ENCODE results near the gene ARHGEF12. TPM values are rescaled to one million over a fixed set of nuclear protein-coding genes. Genes with fewer than 3 reads are reported as not detected.

ARHGEF12 gene
- total and polyA plus RNA-seq, 2 experiments from 2014 or later = 9.0 to 38.9 TPM

- H3K4me3 Mint-ChIP-seq = no peak overlapping the region
- Histone ChIP-seq H3K27ac (ENCODE audit: low read depth) (no peak overlapping the region), H3F3A (replicated peaks; ENCODE audit: low read depth) (no peaks in the 10 kb centered on the region), H3K36me3 (ENCODE audit: insufficient read depth) (no peaks in the 10 kb centered on the region), H2AFZ (peak overlapping the region; percentile 91), H3K9me2 (ENCODE audit: insufficient read depth) (no peaks in the 10 kb centered on the region), H3K4me3 (no peak overlapping the region), H4K20me1 (replicated peaks; ENCODE audit: insufficient read depth) (no peaks in the 10 kb centered on the region), H3K79me2 (replicated peaks; ENCODE audit: insufficient read depth) (no peaks in the 10 kb centered on the region), H3K4me1 (ENCODE audit: insufficient read depth) (peaks cover 4% of the 10 kb centered on the region), H3K4me2 (no peak overlapping the region), H3K27me3 (ENCODE audit: insufficient read depth) (no peaks in the 10 kb centered on the region)
- H3K27me3 Mint-ChIP-seq (ENCODE audit: insufficient read depth, low read depth, poor library complexity) = no peaks in the 10 kb centered on the region
- no peak for TF ChIP-seq STAT1 (IDR thresholded peaks at IDR 0.05; ENCODE audit: unreplicated experiment)
- no peak for TF ChIP-seq CREB1 (CRISPR knock-in tag; IDR thresholded peaks at IDR 0.05; ENCODE audit: low read depth)
- no peak for TF ChIP-seq ETS1 (IDR thresholded peaks at IDR 0.05)
- no peak for TF ChIP-seq ZNF331 (CRISPR knock-in tag; IDR thresholded peaks at IDR 0.05; ENCODE audit: low read depth)
- TF ChIP-seq CTCF (conservative IDR thresholded peaks at IDR 0.05; ENCODE audit: low read depth in 2 of 2) = no peak
- TF ChIP-seq NANOG (IDR thresholded peaks at IDR 0.05; ENCODE audit: borderline replicate concordance) = no peak
- TF ChIP-seq REST (IDR thresholded peaks at IDR 0.05; ENCODE audit: unreplicated experiment) = no peak
- TF ChIP-seq EZH2phosphoT487 (IDR thresholded peaks at IDR 0.05; ENCODE audit: unreplicated experiment) = no peak
- TF ChIP-seq POLR2AphosphoS5 (IDR thresholded peaks at IDR 0.05; ENCODE audit: low read depth) = no peak
- no peak for TF ChIP-seq EZH2 (IDR thresholded peaks at IDR 0.05; ENCODE audit: low read depth, unreplicated experiment)
- no peak for TF ChIP-seq ZNF114 (CRISPR knock-in tag; IDR thresholded peaks at IDR 0.05)
- TF ChIP-seq ZNF462 (CRISPR knock-in tag; IDR thresholded peaks at IDR 0.05) = no peak
- TF ChIP-seq JUNB (IDR thresholded peaks at IDR 0.05; ENCODE audit: unreplicated experiment) = no peak
- DNase-seq (ENCODE audit: low spot score) (no peak), ATAC-seq (peak; percentile 55)
- no peaks in the 10 kb centered on the region for H3K36me3 Mint-ChIP-seq (ENCODE audit: low read depth)
- no peaks in the 10 kb centered on the region for H3K9me3 Mint-ChIP-seq
- peaks cover 12% of the 10 kb centered on the region for H3K4me1 Mint-ChIP-seq
- H3K27ac Mint-ChIP-seq = no peak overlapping the region
Measured at GRCh38 chr11:120289426-120289825, 46.8 kb upstream of the ARHGEF12 start.
